Small intestine (tissue), 7 donors: ENCODE results near the gene TSC22D3. TPM values are rescaled to one million over a fixed set of nuclear protein-coding genes. Genes with fewer than 3 reads are reported as not detected.

Source experiments
- DNase-seq, 2 donors: peaks; one replicate each; pipeline versions ENCODE4 v3.0.0 to v3.0.0-alpha.2; 2013
- FAIRE-seq: peaks from 2 replicates; lab custom pipeline; 2012; peaks lifted over from hg19 to GRCh38; lab: Jason Lieb, UNC
- H3K27ac ChIP-seq, 3 donors: one replicate each; pipeline ENCODE4 v1.5.1; 2013; ENCODE audit warnings: low read length in 2 of 3, mild to moderate bottlenecking in 2 of 3, control low read depth in 1 of 3, inconsistent platforms in 1 of 3, low read depth in 1 of 3, moderate library complexity in 1 of 3
- H3K27me3 ChIP-seq, 3 donors: one replicate each; pipeline ENCODE4 v1.6.1; 2013; ENCODE audit warnings: low read length in 3 of 3, inconsistent platforms in 1 of 3; ENCODE audit not compliant: control insufficient read depth in 3 of 3, insufficient read depth in 3 of 3
- H3K36me3 ChIP-seq, 3 donors: one replicate each; pipeline ENCODE4 v1.6.1; 2013; ENCODE audit warnings: low read length in 3 of 3, inconsistent platforms in 1 of 3, low read depth in 1 of 3, mild to moderate bottlenecking in 1 of 3, moderate library complexity in 1 of 3; ENCODE audit not compliant: control insufficient read depth in 3 of 3, insufficient read depth in 2 of 3
- H3K4me1 ChIP-seq, 3 donors: one replicate each; pipeline ENCODE4 v1.6.1; 2013; ENCODE audit warnings: low read length in 2 of 3, inconsistent platforms in 1 of 3, low read depth in 1 of 3, mild to moderate bottlenecking in 1 of 3, moderate library complexity in 1 of 3; ENCODE audit not compliant: control insufficient read depth in 3 of 3, insufficient read depth in 2 of 3
- H3K4me3 ChIP-seq, 3 donors: one replicate each; pipeline ENCODE4 v1.5.1; 2013; ENCODE audit warnings: low read length in 3 of 3, control low read depth in 1 of 3, inconsistent platforms in 1 of 3, low read depth in 1 of 3, mild to moderate bottlenecking in 1 of 3, moderate library complexity in 1 of 3
- H3K9me3 ChIP-seq, 2 donors: one replicate each; pipeline ENCODE4 v1.6.1; 2013; ENCODE audit warnings: low read depth in 1 of 2, low read length in 1 of 2; ENCODE audit not compliant: control insufficient read depth in 2 of 2, insufficient read depth in 1 of 2
- WGBS, 3 donors: extraction: QIAGEN DNeasy Blood & Tissue Kit; methylation state at CpG; one replicate each; pipeline ENCODE4 v1.1.7; 2013; 5-methylcytosine and 5-hydroxymethylcytosine counted together
- polyA plus RNA-seq, 4 donors: library from polyadenylated mRNA; stranded (reverse) in 3 of 4; unstranded in 1 of 4; fragments of 200-250 nt in 3 of 4; fragments of 120-200 nt in 1 of 4; gene quantifications; one replicate each; pipeline versions ENCODE4 v1.2.1 to v1.2.3, GENCODE V29; 2013
- donor health status: healthy with polysubstance abuse.
- donor health status: control.
- donor health status: control.
- donor health status: Bipolar disorder and iron deficiency.
- donor health status: healthy.

TSC22D3 gene
- polyA plus RNA-seq, 4 donors = 85.6 to 244 (median 120) TPM

GRCh38 chrX:107753187-107753586 lies 22.4 kb downstream of the TSC22D3 start:
- Histone ChIP-seq H3K4me1 (peaks cover 0 to 3% (median 0%) of the 10 kb centered on the region in 3 donors), H3K36me3 (no peaks in the 10 kb centered on the region), H3K27me3 (no peaks in the 10 kb centered on the region), H3K4me3 (no peak overlapping the region), H3K9me3 (no peaks in the 10 kb centered on the region), H3K27ac (no peak overlapping the region)
- WGBS, 3 donors = 72 to 91% (median 74%) methylated on average over 4 of the region's 4 CpGs
- FAIRE-seq (no peak), DNase-seq (no peak)

DNA sequence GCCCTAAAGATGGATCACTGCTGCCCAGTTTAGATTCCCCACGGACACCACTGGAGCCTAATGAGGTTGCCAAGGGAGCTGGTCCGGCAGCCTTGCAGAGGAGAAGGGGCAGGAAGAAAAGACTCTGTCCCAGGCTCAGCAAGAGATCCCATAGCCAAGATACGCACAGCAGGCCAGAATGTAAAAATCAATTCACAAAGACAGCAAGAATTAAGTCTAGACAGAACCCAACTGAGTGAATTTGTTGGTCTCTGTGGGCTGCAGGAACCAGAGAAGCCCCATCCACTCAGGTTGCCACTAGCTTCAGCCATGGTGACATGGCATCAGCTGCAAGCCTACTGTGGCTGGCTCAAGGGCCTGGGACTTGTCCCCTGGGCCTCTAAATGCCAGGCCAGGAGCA lies 22.9 kb downstream of the TSC22D3 start:
- no peaks in the 10 kb centered on the region for H3K27me3 ChIP-seq
- DNase-seq = no peak
- 72 to 94% (median 90%) methylated on average over 2 to 3 of the region's 3 CpGs for WGBS, 3 donors
- H3K4me1 ChIP-seq = peaks cover 0 to 6% (median 0%) of the 10 kb centered on the region in 3 donors
- H3K27ac ChIP-seq = no peak overlapping the region
- H3K36me3 ChIP-seq = no peaks in the 10 kb centered on the region
- H3K4me3 ChIP-seq = no peak overlapping the region
- no peak for FAIRE-seq
- H3K9me3 ChIP-seq = no peaks in the 10 kb centered on the region

GRCh38 chrX:107752043-107752442 lies 23.5 kb downstream of the TSC22D3 start:
- H3K4me3 ChIP-seq = no peak overlapping the region
- H3K27ac ChIP-seq = no peak overlapping the region
- H3K36me3 ChIP-seq = no peaks in the 10 kb centered on the region
- H3K27me3 ChIP-seq = no peaks in the 10 kb centered on the region
- DNase-seq (no peak), FAIRE-seq (no peak)
- WGBS, 3 donors = 80 to 93% (median 81%) methylated on average over 3 of the region's 3 CpGs
- peaks cover 0 to 13% (median 0%) of the 10 kb centered on the region in 3 donors for H3K4me1 ChIP-seq
- H3K9me3 ChIP-seq = no peaks in the 10 kb centered on the region

GRCh38 chrX:107750861-107751445 lies 24.6 kb downstream of the TSC22D3 start:
- whole genome bisulfite sequencing, 3 donors = 71 to 82% (median 78%) methylated on average over 7 of the region's 7 CpGs
- no peak for FAIRE-seq
- no peaks in the 10 kb centered on the region for H3K36me3 ChIP-seq
- no peaks in the 10 kb centered on the region for H3K9me3 ChIP-seq
- H3K27ac ChIP-seq = no peak overlapping the region
- H3K4me1 ChIP-seq = peaks cover 0 to 17% (median 3%) of the 10 kb centered on the region in 3 donors
- H3K27me3 ChIP-seq = no peaks in the 10 kb centered on the region
- H3K4me3 ChIP-seq = no peak overlapping the region
- DNase-seq = no peak

DNA sequence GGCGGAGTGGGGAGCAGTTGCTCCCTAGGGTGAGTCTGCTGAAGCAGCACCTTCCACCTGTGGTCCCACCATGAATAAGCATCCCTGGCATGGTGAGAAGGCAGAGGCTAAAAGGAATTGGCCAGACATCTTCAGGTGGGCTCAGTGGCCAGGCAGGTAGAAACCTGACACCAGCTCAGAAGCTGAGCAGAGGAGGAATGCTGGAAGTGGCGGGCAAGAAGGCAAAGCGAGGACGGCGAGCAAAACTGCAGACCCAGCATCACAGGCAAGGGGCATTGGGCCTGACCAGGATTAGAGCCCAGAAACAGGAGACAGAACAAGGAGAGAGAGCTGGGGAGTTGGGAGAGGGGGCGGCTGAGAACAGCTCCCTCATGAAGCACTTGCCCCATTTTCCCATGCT lies 25.3 kb downstream of the TSC22D3 start:
- peaks cover 0 to 18% (median 3%) of the 10 kb centered on the region in 3 donors for H3K4me1 ChIP-seq
- no peak for FAIRE-seq
- 88 to 98% (median 95%) methylated on average over 5 to 6 of the region's 6 CpGs for WGBS, 3 donors

DNA sequence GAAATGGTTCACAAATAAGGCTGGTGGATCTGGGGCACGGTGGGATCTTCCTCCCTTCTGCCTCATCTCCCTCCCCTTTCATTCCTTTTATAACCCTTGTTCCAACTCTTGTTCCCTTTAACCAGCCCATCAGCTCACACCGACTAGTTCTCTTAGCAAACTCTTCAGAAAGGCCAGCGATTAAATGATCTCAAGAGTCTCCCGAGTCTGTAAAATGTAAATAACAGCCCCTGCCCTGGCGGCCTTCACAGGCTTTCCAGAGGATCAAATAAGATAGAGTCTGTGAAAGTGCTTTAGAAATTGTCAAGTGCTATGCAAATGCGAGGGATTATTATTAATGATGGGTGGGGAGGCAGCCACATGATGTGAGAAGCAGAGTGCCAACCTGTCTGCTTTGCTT lies 27.1 kb downstream of the TSC22D3 start:
- no peak for DNase-seq
- H3K9me3 ChIP-seq = no peaks in the 10 kb centered on the region
- H3K27me3 ChIP-seq = no peaks in the 10 kb centered on the region
- H3K27ac ChIP-seq = peak overlapping the region in 1 of 3 donors; percentile 55
- peaks cover 0 to 22% (median 3%) of the 10 kb centered on the region in 3 donors for H3K4me1 ChIP-seq
- 66 to 77% (median 73%) methylated on average over 6 of the region's 6 CpGs for WGBS, 3 donors
- no peak overlapping the region for H3K4me3 ChIP-seq
- no peak for FAIRE-seq
- no peaks in the 10 kb centered on the region for H3K36me3 ChIP-seq

More for the DNA sequence above, 25.3 kb downstream of the TSC22D3 start:
- Histone ChIP-seq H3K4me3 (no peak overlapping the region), H3K27me3 (no peaks in the 10 kb centered on the region), H3K27ac (no peak overlapping the region), H3K36me3 (no peaks in the 10 kb centered on the region), H3K9me3 (no peaks in the 10 kb centered on the region)
- no peak for DNase-seq

- WGBS, 3 donors = 12 to 32% (median 29%) methylated on average over 3 of the region's 3 CpGs
- Histone ChIP-seq H3K4me1 (peaks cover 0 to 29% (median 3%) of the 10 kb centered on the region in 3 donors), H3K4me3 (no peak overlapping the region), H3K27ac (peak overlapping the region in 2 of 3 donors; percentile 39 to 55), H3K27me3 (no peaks in the 10 kb centered on the region), H3K9me3 (no peaks in the 10 kb centered on the region), H3K36me3 (no peaks in the 10 kb centered on the region)
- DNase-seq (peak; percentile 64 to 79), FAIRE-seq (no peak)
These were observed 27.9 kb downstream of the TSC22D3 start for GRCh38 chrX:107747596-107748161.

DNA sequence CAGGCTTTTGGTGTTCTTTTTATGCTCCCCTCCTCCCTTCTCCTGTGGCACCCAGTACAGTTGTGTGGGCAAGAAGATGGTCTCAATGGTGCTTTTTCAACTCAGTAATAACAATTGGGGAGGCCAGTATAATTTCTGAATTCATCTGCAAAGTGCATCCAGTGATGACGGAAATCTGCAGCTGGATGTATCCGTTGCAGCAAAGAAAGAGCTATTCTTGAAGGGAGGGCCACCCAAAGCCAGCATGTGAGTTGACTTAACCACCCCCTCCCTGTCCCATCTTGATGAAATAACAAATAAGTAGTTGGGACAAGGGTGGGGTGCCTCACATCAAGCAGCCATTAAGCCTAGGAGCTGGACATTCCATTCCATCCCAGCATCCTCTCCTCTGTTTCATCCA lies 30.7 kb downstream of the TSC22D3 start:
- FAIRE-seq = no peak
- 84 to 98% (median 90%) methylated on average over 2 of the region's 2 CpGs for WGBS, 3 donors
- Histone ChIP-seq H3K4me1 (peaks cover 2 to 47% (median 3%) of the 10 kb centered on the region in 3 donors), H3K4me3 (no peak overlapping the region), H3K36me3 (no peaks in the 10 kb centered on the region), H3K27me3 (no peaks in the 10 kb centered on the region), H3K9me3 (no peaks in the 10 kb centered on the region), H3K27ac (no peak overlapping the region)
- no peak for DNase-seq
